Fibroblast of skin of right quadriceps (primary cell): ENCODE results near the gene UBASH3A.

Experiments used
- DNase-seq: peaks from one replicate; pipeline ENCODE4 v3.0.0-alpha.2; 2013

UBASH3A gene, protein sequence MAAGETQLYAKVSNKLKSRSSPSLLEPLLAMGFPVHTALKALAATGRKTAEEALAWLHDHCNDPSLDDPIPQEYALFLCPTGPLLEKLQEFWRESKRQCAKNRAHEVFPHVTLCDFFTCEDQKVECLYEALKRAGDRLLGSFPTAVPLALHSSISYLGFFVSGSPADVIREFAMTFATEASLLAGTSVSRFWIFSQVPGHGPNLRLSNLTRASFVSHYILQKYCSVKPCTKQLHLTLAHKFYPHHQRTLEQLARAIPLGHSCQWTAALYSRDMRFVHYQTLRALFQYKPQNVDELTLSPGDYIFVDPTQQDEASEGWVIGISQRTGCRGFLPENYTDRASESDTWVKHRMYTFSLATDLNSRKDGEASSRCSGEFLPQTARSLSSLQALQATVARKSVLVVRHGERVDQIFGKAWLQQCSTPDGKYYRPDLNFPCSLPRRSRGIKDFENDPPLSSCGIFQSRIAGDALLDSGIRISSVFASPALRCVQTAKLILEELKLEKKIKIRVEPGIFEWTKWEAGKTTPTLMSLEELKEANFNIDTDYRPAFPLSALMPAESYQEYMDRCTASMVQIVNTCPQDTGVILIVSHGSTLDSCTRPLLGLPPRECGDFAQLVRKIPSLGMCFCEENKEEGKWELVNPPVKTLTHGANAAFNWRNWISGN

DNA sequence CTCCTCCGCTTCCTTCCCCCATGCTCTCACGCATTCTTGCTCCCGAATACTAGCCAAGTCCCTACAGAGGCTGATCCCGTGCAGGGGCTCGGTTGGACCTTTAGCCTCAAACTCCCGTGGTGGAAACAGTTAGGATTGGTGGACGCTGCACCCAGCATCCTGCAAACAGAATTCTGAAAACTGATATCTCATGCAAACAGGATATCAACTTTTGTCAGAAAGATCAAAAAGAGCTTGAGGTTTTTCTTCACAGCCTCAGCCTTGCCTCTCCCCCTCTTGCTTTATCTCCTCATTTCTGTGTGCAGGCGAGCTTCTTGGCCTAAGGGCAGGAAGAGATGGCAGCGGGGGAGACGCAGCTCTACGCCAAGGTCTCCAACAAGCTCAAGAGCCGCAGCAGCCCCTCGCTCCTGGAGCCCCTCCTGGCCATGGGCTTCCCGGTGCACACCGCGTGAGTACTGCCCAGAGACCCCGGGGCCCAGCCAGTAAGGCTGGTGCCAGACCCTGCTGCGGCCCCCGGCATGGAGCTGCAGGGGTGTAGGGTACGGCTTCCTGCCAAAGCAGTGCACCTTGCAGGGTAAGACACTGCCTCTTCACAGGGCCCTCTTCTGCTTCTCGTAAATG lies at the start of gene UBASH3A:
Gene UBASH3A (plus strand): TSS at position 292 of the 621 bp plus-strand sequence. CDS start 44 bp downstream, at position 336.
- DNase-seq = no peak

DNA sequence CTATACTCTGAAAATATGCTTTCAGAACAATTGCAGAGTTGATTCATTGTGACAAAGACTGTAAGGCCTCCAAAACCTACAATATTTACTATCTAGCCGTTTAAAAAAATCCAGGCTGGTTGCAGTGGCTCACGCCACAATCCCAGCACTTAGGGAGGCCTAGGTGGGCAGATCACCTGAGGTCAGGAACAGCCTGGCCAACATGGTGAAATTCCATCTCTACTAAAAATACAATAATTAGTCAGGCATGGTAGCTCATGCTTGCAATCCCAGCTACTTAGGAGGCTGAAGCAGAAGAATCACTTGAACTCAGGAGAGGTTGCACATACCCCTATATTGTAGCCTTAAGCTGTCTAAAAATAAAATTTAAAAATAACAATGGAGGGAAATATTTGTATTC lies 47.7 kb upstream of the UBASH3A start:
- DNase-seq = no peak

DNA sequence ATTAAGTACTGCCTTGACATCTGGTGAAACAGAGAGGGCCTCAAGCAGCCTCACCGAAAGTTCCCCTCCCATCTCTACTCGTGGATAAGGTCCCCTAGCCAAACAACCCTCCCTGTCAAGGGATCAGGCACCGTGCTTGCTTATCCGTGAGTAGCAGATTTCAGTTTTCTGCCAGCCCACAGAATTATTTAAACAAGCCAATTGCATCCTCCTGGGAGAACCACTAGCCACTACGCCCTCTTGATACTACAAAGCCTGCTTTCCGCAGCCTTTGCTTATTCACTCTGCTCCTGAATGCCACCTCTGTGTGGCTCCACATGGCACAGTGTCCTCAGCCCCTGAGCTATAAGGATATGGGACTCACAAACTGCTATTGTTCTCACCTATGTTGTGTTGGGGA lies 47.1 kb upstream of the UBASH3A start:
- DNase-seq = no peak

DNA sequence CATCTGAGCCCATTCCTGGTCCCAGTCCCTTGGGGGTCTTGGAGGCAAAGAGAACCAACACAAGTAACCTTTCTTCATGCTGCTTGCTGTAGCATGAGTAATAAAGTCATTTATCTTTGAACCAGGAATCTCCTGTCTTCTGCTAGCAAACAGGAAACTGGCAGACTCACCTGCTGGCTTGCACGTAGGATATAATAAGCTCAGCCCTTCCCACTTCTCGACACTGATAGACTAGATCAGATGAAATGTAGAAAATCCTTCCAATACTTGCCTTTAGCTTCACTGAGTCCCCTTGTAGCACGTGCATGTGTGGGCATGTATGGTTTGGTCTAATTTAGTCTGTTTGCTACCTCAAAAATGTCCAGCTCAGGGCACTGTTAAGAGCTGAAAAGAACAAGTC lies 46.4 kb upstream of the UBASH3A start:
- DNase-seq = no peak

DNA sequence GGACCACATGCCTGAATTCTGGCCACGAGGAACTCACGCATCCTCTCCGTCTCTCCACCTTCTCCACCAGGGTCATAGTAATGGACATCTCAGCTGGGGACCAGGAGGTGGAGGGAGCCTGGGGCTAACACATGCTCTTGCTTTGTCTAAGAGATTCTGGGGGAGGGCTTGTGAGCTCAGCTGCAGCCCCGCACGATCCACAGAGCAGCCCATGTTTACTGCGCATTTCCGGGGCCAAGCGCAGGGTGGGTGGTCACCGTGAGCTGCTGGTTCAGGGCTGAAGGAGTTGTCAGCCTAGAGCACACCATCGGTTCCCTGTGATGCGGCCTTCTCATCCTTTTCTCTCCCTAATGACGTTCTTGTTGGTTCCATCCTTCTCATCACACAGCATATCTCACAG lies 45.4 kb upstream of the UBASH3A start:
- no peak for DNase-seq

DNA sequence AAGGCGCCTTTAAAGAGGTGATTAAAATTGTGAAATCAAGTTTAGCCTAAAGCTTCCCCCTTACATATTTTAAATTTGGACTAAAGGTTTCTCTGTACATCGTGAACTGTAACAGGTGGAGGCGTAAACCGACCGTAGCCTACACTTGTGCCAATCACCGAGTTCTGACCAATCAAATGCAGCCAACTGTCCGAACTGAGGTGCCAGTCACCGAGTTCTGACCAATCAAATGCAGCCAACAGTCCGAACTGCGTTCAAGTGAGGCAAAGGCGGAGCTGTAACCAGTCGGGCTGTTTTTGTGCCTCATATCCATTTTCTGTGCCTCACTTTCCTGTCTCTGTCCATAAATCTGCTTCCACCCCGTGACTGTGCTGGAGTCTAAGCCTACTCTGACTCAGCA lies 44.8 kb upstream of the UBASH3A start:
- DNase-seq = no peak

DNA sequence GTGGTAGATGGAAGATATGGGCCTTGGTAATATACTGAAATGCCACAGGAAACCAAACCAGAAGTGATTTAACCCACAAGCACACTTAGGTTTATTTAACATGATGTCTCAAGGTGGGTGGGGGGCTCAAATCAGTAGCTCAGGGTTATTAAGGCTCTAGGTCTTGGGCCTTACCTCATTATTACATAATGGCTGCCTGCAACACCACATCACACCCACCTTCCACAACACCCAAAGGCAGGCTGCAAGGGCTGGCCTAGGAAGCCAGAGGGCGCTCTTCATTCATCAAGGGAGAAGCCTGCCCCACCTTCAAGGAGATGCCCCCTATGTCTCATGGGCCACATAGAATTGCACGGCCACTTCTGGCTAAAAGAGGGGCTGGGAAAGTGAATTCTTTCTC lies 43.4 kb upstream of the UBASH3A start:
- no peak for DNase-seq

DNA sequence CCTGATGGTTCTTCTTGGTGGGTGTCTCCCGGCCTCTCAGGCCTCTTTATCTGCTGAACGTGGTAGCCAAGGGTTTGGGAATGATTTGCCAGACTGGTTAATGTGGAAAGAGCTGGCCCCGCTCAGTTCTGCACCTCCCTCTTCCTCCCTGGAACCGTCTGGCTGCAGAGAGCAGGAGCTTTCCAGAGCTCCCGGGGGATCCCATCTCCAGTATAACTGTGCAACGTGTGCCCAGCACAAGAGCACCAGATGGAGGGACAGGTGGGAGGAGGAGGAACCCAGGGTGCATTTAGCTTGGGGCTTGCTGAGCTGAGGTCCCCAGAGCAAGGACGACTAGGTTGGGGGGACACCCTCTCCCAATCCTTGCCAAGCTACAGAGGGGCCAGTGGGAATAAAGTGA lies 42.4 kb upstream of the UBASH3A start:
- no peak for DNase-seq

DNA sequence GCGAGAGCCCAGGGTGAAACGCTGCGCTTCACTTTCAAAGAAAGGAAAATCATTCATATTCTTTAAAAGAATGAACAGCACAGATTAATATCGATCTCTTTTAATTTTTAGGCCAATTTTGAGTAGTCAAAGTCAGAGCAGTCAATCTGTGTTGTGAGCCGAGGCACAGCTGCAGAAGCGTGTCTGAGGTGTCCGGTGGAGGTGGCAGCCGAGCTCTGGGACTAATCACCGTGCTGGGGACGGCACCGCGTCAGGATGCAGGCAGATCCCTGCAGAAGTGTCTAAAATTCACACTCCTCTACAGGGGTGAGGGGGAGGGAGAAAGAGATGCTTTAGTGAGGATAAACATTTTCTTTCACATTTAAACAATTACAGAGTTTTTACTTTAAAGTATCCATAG lies 41.5 kb upstream of the UBASH3A start:
- no peak for DNase-seq

DNA sequence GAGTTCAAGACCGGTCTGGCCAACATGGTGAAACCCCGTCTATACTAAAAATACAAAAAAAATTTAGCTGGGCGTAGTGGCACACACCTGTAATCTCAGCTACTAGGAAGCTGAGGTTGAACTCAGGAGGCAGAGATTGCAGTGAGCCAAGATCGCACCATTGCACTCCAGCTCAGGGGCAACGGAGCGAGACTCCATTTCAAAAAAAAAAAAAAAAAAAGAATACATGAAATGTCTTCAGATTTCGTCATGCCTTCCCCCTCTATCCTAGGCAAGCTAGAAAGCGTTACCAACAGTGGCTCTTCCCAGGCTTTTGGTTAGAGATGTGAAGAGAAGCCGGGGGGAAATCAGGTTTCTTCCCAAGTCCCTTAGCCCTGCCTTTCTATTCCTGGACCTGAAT lies 41.0 kb upstream of the UBASH3A start:
- no peak for DNase-seq

DNA sequence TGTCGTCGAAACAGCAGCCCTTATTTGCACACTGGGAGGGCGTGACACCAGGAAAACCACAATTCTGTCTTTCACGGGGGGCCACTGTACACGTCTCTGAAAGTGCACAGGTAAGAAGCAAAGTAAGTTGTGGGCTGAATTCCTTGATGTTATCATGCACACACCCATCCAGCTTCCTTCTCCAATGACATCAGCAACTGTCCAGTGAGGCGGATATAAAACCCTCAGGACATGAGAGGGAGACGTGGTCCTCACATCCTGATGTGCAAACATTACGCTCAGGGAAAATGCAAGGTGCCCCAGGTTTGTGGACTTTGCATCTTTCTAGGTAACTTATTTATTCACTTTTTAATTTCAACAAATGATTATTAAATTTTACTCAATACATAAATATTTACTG lies 40.4 kb upstream of the UBASH3A start:
- no peak for DNase-seq

DNA sequence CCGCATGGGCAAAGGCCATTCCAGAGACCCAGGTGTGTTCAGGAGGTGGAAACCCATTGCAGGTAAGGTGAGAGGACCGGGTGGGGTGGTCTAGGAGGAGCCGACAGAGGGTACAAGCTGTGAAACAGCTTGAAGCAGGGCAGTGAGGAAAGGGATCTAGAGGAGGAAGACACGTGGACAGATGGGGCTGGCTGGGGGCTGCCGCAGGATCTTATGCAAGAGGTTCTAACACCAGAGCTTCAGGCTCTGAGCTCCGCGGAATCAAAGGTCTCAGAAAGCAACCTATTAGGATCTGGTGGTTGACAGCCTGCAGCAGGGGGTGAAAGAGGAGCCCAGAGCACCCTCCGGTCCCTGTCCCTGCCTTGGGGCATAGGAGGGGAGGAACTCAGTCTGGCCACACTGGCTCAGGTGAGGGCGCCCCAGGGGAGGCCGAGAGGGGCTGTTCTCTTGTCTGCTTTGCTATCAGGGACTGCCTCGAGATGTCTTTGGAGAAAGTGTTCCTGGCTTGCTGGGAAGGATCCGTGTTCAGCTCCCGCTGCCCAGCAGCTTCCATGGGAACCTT lies 39.3 kb upstream of the UBASH3A start:
- DNase-seq = no peak

DNA sequence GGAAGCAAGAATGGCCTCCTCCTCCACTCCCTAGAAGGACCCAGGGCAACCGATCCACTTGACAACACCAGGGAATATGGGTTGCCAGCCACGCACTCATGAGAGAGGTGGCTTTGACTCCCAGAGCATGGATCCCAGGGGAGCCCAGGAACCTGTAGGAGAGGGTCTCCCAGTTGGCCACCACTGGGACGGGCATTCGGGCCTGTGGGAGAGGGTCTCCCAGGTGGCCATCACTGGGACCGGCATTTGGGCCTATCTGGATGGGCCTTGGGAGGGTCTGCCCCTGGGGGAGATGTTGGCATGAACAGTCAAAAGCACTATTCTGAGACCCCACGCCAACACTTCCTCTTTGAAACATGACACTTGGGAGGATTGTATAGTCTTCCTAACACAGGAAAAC lies 37.9 kb upstream of the UBASH3A start:
- no peak for DNase-seq

DNA sequence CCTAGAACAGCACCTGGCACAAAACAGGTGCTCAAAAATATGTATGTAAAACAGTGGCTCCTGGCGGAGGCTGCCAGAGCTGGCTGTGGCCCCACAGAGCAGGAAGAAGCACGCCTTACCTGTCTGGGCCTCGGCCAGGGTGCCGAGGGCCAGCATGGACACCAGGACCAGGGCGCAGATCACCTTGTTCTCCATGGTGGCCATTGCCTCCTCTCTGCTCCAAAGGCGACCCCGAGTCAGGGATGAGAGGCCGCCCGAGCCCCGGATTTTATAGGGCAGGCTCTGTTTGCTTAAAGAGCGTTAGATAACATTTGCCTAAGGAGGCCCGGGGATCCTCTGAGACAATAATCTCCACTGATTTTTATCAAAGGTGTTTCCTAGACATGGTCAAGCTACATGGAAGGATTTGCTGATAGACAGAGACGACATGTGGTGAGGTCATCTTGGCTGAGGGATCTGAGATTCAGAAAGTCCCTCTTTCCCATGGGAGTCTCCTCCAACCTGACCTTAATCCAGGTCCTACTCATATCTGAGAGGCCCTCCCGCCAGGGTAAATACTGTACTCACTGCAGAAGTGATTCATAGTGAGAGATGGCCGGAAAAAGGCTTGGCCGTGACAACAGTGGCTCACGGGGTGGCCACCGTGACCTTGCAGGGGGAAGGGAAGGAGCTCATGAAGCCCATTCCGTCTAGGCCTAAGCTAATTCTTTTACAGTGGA lies 37.3 kb upstream of the UBASH3A start, which contains the start of gene TFF1:
Gene TFF1 (minus strand): TSS at position 244 of the 719 bp plus-strand sequence. CDS start 40 bp downstream, at position 204.
- DNase-seq = no peak

DNA sequence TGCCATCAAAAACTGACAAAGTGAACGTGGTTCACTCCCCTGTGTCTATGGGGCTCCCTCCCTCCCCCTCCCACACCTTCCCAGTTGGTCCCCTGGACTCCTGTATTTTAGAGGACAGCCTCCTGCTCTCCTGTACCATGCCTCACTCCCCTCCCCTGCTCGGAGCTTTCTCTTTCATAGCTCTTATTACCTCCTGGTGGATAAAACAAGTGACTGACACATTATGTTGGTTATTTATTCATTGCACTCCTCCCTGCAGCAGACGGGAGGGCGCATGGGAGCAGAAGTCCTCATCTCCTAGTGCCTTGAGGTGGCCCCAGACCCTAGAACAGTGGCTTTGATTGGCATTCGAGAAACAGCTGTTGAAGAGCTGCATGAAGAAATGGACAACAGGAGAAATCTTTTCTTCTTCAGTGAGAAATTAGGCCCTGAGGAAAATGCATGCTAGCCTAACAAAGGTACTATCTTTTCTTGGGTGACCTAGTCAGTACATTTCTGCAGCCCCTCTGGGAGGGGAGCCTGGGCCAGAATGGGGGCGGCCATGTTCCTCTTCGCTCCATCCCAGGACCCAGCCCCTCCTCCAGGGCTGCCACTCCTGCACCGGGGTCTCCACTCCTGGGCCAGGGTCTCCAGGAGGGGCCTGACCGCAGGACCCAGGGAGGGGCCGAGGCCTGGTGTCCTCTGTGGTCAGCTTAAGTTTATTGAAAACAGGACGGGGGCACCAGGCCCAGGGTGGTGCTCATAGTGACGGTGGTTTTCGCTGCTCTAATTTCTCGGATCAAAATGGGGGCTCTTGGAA lies 36.1 kb upstream of the UBASH3A start:
- no peak for DNase-seq

DNA sequence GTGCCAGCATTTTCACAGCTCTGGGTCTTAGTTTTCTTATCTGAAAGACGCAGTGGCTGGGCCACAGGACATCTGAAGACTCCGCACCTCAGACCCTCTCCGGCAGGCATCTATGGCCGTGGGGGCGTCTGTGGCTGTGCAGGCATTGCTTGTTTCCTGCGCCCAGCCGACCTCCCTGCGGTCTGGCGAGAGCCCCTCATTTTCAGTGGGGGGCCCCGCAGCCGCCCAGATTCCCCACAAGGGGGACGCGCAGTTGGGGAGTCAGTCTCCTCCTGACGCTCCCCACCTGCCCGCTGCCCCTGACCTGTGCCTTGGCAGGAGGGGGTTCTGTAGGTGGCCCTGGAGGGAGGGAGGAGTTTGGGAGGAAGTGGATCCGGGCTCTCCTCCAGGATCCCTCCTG lies 33.9 kb upstream of the UBASH3A start:
- DNase-seq = no peak

DNA sequence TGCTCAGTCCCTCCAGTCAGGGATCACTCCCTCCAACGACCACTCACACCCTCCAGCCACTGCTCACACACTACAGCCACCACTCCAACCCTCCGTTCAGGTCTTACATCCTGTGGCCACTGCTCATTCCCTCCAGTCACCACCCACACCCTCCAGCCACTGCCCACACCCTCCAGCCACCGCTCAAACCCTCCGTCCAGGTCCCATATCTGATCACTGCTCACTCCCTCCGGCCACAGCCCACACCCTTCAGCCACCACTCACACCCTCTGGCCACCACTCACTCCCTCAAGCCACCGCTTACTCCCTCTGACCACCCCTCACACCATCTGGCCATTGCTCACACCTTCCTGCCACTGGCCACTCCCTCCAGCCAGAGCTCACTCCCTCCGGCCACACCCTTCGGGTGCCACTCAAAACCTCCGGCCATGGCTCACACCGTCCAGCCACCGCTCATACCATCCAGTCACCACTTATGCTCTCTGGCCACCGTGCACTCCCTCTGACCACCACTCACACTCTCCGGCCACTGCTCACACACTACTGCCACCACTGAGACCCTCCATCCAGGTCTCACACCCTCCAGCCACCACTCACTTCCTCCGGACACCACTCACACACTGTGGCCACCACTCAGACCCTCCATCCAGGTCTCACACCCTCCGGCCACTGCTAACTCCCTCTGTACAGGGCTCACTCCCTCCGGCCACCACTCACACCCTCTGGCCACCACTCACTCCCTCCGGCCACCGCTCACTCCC lies 32.6 kb upstream of the UBASH3A start:
- no peak for DNase-seq

DNA sequence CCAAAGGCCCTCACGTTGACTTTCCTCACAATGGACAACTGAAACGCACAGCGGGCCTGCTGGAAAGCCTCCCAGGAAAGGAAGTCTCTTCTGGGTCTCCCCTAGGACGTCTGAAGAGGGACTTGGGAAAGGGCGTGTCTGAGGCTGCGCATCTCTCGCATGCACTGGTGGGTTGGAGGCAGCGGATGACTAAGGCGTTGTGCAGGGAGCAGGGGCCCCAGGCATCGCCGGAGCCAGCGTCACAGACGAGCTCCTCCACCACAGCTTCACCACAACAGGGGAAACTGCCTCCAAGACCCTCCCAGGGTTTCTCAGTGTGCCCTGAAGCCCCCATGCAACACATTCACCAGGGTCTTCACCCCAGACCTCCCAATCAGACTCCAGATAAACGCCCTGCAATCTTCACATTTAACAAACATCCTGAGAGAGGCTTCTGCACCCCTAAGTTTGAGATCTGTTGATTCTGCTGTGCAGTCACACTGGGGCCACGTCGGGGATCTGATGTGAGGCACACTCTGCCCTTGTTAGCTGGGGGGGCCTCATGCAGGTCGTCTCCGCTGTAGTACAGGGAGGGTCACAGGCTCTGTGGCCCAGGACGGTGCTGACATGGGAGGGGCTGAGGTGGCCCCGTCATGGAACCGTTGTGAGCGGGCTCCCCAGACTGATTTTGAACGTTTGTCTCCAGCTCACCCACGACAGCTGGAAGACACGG lies 30.4 kb upstream of the UBASH3A start:
- DNase-seq = no peak

DNA sequence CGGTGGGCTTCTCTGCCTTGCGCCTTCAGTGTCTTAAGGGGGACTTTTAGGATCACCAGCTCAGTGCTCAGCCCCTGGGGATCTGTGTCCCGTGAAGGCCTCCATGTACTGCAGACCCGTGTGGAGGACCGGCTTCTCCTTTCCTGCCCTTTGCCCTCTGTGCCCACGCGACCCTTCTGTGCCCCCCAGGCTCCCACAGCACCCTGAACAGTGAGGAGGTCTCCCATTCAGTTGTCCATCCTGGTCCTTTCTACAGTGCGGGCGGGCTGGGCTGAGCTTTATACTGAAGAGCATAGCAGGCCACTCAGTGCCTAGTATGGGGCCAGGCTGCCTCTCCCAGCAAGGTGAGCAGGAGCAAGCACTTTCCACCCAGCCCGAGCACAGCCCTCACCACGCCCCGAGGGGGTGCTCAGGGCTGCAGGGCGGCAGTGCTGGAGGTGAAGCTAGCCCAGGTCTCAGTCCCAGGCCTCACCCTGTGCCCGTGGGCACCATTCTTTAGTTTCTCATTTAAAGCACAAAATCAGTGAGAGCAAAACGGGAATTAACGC lies 29.7 kb upstream of the UBASH3A start:
- no peak for DNase-seq

DNA sequence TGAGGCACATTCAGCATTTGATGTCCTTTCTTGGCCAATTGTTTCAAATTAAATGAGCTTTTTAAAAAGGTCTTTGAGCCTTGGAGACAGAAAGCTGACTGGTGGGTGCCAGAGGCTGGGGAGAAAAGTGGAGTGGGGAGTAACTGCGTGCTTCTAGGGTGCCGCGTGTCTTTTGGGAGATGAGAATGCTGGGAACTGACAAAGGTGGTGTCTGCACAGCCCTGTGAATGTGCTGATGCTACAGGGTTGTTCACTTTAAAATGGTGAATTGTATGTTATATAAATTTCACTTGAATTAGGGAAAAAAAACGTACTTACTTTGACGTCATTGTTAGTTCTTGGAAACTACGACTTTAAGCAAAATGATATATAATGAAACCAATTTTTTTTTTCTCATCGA lies 29.2 kb upstream of the UBASH3A start:
- DNase-seq = no peak
